ENCODE data around the gene CDH23.

- no peak for TF ChIP-seq CTCF (IDR thresholded peaks at IDR 0.05)
- no peak for TF ChIP-seq POLR2A (IDR thresholded peaks at IDR 0.05)
- TF ChIP-seq POLR2AphosphoS5 (IDR thresholded peaks at IDR 0.05) = no peak
These were observed 376.1 kb downstream of the CDH23 start for GRCh38 chr10:71772832-71773220.

Data from suprapubic skin (tissue), 4 donors.